PC-9 (cell line): ENCODE measurements around the gene PEA15.

Source experiments
- CTCF ChIP-seq: fragments of 200-600 bp; sonication (generic); conservative IDR thresholded peaks from 2 replicates; pipeline ENCODE4 v1.6.1; 2017; ENCODE audit warnings: mixed run types, antibody characterized with exemption, mild to moderate bottlenecking, moderate library complexity
- EZH2 ChIP-seq: fragments of 200-600 bp; sonication (generic); IDR thresholded peaks from 2 replicates; pipeline ENCODE4 v1.8.0; 2017; ENCODE audit warnings: antibody characterized with exemption, low read depth

- TF ChIP-seq CTCF (no peak), EZH2 (no peak)
These were observed 46.6 kb upstream of the PEA15 start for GRCh38 chr1:160158534-160158933.
